Endothelial cell of umbilical vein (primary cell): Measurements from ENCODE around the gene TBC1D19.

Experiments
- EZH2 ChIP-seq: IDR thresholded peaks from 2 replicates; pipeline ENCODE4 v1.6.1; 2012; ENCODE audit warnings: borderline replicate concordance, low read depth, mild to moderate bottlenecking, moderate library complexity, low read length, inconsistent platforms; ENCODE audit not compliant: severe bottlenecking
- GATA2 ChIP-seq: IDR thresholded peaks from 2 replicates; pipeline ENCODE4 v1.7.0; 2011; ENCODE audit warnings: low read depth, mild to moderate bottlenecking, moderate library complexity, mixed read lengths, low read length; ENCODE audit not compliant: insufficient read length, insufficient read depth
- MAX ChIP-seq: IDR thresholded peaks from 2 replicates; pipeline ENCODE4 v1.6.1; 2011; ENCODE audit not compliant: insufficient read depth, insufficient read length
- MYC ChIP-seq: IDR thresholded peaks from one replicate; pipeline ENCODE4 v1.6.1; 2011; ENCODE audit warnings: mild to moderate bottlenecking, low read depth, low read length
- POLR2A ChIP-seq: IDR thresholded peaks from 2 replicates; pipeline ENCODE4 v1.6.1; 2012; ENCODE audit warnings: low read depth, mild to moderate bottlenecking, control low read depth, low read length
- POLR2AphosphoS5 ChIP-seq: IDR thresholded peaks from 2 replicates; pipeline ENCODE4 v1.6.1; 2012; ENCODE audit warnings: low read depth, mild to moderate bottlenecking, control low read depth, low read length, moderate library complexity; ENCODE audit not compliant: insufficient read depth
- TF ChIP-seq, protein P1 (sequence below), 2 donors: IDR thresholded peaks; 1 replicate in 1 of 2; 2 replicates in 1 of 2; pipeline ENCODE4 v1.5.1; 2011; ENCODE audit warnings: low read length in 2 of 2, mild to moderate bottlenecking in 2 of 2, moderate library complexity in 2 of 2, control low read depth in 1 of 2, inconsistent platforms in 1 of 2, low read depth in 1 of 2; ENCODE audit not compliant: insufficient read depth in 1 of 2; ENCODE audit errors: extremely low read depth in 1 of 2

DNA sequence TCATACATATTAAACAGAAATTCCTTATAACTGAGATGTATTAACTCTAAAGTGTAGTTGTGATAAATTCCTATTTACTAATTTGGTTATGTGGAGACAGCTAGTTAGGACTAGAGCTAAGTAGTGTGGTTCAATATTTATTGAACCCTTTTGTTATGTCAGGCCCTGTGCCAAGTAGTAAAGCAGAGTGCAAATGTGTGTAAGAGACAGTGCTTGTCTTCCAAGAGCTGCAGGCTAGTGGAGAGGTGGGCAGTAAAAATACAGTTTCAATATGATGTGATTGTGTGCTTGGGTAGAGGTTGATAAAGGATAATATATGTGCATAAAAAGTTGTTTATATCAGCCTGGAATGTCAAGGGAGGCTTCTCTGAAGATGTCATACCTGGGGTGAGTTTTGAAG, 80.0 kb downstream of the TBC1D19 start:
- TF ChIP-seq, protein P1, sequence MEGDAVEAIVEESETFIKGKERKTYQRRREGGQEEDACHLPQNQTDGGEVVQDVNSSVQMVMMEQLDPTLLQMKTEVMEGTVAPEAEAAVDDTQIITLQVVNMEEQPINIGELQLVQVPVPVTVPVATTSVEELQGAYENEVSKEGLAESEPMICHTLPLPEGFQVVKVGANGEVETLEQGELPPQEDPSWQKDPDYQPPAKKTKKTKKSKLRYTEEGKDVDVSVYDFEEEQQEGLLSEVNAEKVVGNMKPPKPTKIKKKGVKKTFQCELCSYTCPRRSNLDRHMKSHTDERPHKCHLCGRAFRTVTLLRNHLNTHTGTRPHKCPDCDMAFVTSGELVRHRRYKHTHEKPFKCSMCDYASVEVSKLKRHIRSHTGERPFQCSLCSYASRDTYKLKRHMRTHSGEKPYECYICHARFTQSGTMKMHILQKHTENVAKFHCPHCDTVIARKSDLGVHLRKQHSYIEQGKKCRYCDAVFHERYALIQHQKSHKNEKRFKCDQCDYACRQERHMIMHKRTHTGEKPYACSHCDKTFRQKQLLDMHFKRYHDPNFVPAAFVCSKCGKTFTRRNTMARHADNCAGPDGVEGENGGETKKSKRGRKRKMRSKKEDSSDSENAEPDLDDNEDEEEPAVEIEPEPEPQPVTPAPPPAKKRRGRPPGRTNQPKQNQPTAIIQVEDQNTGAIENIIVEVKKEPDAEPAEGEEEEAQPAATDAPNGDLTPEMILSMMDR (IDR thresholded peaks at IDR 0.05; ENCODE audit: extremely low read depth in 1 of 2, insufficient read depth in 1 of 2, low read depth in 1 of 2, low read length in 2 of 2), result no peak
- TF ChIP-seq POLR2A (no peak), EZH2 (no peak), MAX (no peak), GATA2 (no peak), POLR2AphosphoS5 (no peak), MYC (no peak)
